Frontal cortex (tissue), 4 donors: ENCODE data around the gene SH3RF2. TPM values are rescaled to one million over a fixed set of nuclear protein-coding genes. Genes with fewer than 3 reads are reported as not detected.
"Not testable (repeated sequence)": the region's sequence is repeated elsewhere in the genome, so short reads cannot be mapped to it uniquely, and the experiment has no call there.

ENCODE experiments used
- DNase-seq, 2 donors: peaks; one replicate each; pipeline ENCODE4 v3.0.0; 2012; ENCODE audit warnings: low spot score in 2 of 2
- FAIRE-seq: peaks from 2 replicates; lab custom pipeline; 2012; peaks lifted over from hg19 to GRCh38; lab: Jason Lieb, UNC
- total RNA-seq: library from RNA; depleted of rRNA; stranded (reverse); fragments of >200 nt; gene quantifications from one replicate; pipeline ENCODE4 v1.2.3, GENCODE V29; 2014
- donor health status: control.
- donor health status: control.
- donor health status: control.

Gene SH3RF2
- total RNA-seq, 1 donor from 2014 or later = under 0.01 TPM

DNA sequence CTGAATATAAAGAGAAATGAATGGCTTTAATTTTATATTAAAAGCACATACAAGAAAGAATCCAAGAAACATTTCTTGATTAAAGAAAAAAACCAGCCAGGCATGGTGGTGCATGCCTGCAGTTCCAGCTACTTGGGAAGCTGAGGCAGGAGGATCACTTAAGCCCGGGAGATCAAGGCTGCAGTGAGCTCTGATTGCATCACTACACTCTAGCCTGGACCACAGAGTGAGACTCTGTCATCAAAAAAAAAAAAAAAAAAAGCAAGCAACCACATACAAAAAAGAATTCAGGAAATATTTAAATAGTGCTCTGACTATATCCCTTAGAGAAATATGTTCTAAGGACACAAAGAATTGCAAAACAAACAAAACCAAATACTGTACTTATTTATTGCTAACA is 171.5 kb downstream of the SH3RF2 start:
- DNase-seq = no peak
- no peak for FAIRE-seq

- not testable (repeated sequence) for FAIRE-seq, DNase-seq
These were observed 172.5 kb downstream of the SH3RF2 start for GRCh38 chr5:146108870-146109269.

- no peak for FAIRE-seq
- no peak for DNase-seq
These were observed 173.0 kb downstream of the SH3RF2 start for GRCh38 chr5:146109379-146109778.

- FAIRE-seq (no peak), DNase-seq (no peak)
These were observed 175.0 kb downstream of the SH3RF2 start for GRCh38 chr5:146111409-146111808.

- FAIRE-seq = no peak
- DNase-seq = no peak
These were observed 176.1 kb downstream of the SH3RF2 start for GRCh38 chr5:146112476-146112875.

Other genes starting within 250 kb of the SH3RF2 start
- gene PRELID2, start 101.2 kb upstream of the SH3RF2 start, total RNA-seq = 25.7 TPM
- gene GRXCR2, start 63.6 kb upstream of the SH3RF2 start, total RNA-seq = not detected
- gene PLAC8L1, start 169.0 kb downstream of the SH3RF2 start, total RNA-seq = 0.82 TPM
- gene LARS1, start 246.1 kb downstream of the SH3RF2 start, total RNA-seq = 171 TPM